Ovary (tissue), 3 donors: Measurements from ENCODE around the gene AGAP2.

Experiments
- CTCF ChIP-seq, 3 donors: fragments of 450-650 bp in 2 of 3; fragments of 200-600 bp in 1 of 3; IDR thresholded peaks; one replicate each; pipeline versions ENCODE4 v1.5.1 to v1.8.0; 2016 to 2022; ENCODE audit warnings: antibody characterized with exemption in 3 of 3, mild to moderate bottlenecking in 1 of 3
- EP300 ChIP-seq: sonication (generic); formaldehyde crosslinking; IDR thresholded peaks from one replicate; pipeline ENCODE4 v1.6.1; 2017; ENCODE audit warnings: antibody characterized with exemption
- POLR2A ChIP-seq: fragments of 450-650 bp; IDR thresholded peaks from one replicate; pipeline ENCODE4 v1.6.1; 2017; ENCODE audit warnings: antibody characterized with exemption, mild to moderate bottlenecking, moderate library complexity
- donor health status: DM: no; HTN: no; CAD: no.

- TF ChIP-seq CTCF (IDR thresholded peaks at IDR 0.05) (no peak), EP300 (no peak), POLR2A (no peak)
Measured at GRCh38 chr12:57725851-57726150, 12.7 kb downstream of the AGAP2 start.
